Neural crest cell (in vitro differentiated cells): Measurements from ENCODE around the gene APOD. TPM values are rescaled to one million over a fixed set of nuclear protein-coding genes. Genes with fewer than 3 reads are reported as not detected.

ENCODE experiments used
- DNase-seq: peaks from one replicate; pipeline ENCODE4 v3.0.0; 2021; ENCODE audit warnings: low read depth, mixed read lengths, low spot score
- H3K27ac Mint-ChIP-seq: one replicate; pipeline ENCODE4 v1.8.0; 2021; ENCODE audit warnings: mild to moderate bottlenecking, mixed read lengths; ENCODE audit not compliant: unreplicated experiment
- H3K27me3 Mint-ChIP-seq: 2 replicates; pipeline ENCODE4 v1.8.0; 2021; ENCODE audit warnings: low read depth, mild to moderate bottlenecking, mixed read lengths
- H3K36me3 Mint-ChIP-seq: 2 replicates; pipeline ENCODE4 v1.8.0; 2021; ENCODE audit warnings: low read depth, mild to moderate bottlenecking, mixed read lengths
- H3K4me1 Mint-ChIP-seq: 2 replicates; pipeline ENCODE4 v1.8.0; 2021; ENCODE audit warnings: mixed read lengths
- H3K4me3 Mint-ChIP-seq: one replicate; pipeline ENCODE4 v1.8.0; 2021; ENCODE audit warnings: mild to moderate bottlenecking, mixed read lengths
- H3K9me3 Mint-ChIP-seq: 2 replicates; pipeline ENCODE4 v1.8.0; 2021; ENCODE audit warnings: mixed read lengths
- CTCF ChIP-seq: fragments of 200-600 bp; sonication (generic); conservative IDR thresholded peaks from 2 replicates; pipeline ENCODE4 v1.5.0; 2021; ENCODE audit warnings: antibody characterized with exemption, mild to moderate bottlenecking
- total RNA-seq: library from RNA; stranded (reverse); gene quantifications from 2 replicates; pipeline ENCODE4 v1.2.1, GENCODE V29; 2021

Gene APOD
- total RNA-seq, 1 donor from 2014 or later: 1.7 TPM

- peaks cover 11% of the 10 kb centered on the region for H3K4me1 Mint-ChIP-seq
- TF ChIP-seq CTCF: no peak
- no peaks in the 10 kb centered on the region for H3K36me3 Mint-ChIP-seq
- DNase-seq: no peak
- H3K27ac Mint-ChIP-seq: peak overlapping the region; percentile 14
- no peak overlapping the region for H3K4me3 Mint-ChIP-seq
- H3K27me3 Mint-ChIP-seq: no peaks in the 10 kb centered on the region
- H3K9me3 Mint-ChIP-seq: peaks cover 2% of the 10 kb centered on the region
These were observed 12.8 kb downstream of the APOD start for GRCh38 chr3:195570912-195571311.

DNA sequence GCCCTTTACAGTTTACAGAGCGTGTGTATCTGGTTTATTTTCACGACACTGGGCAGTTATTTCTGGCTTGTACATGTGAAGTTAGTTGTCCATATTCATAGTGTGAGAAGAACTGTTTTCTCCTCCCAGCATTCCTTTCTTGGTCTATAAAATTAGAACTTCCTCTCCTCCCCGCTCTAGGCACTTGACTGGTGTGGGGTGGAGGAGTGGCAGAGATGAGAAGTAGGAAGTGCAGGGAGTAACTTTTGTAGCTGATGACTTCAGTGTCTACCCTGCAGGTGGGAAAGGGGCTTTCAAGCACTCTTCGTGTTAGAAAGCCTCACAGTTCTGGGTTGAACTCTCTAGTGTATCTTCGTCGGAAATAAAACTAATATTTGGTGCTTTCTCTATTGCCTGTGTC lies 13.4 kb downstream of the APOD start:
- H3K27me3 Mint-ChIP-seq: no peaks in the 10 kb centered on the region
- H3K36me3 Mint-ChIP-seq: no peaks in the 10 kb centered on the region
- H3K4me1 Mint-ChIP-seq: peaks cover 11% of the 10 kb centered on the region
- H3K9me3 Mint-ChIP-seq: peaks cover 2% of the 10 kb centered on the region
- DNase-seq: no peak
- no peak for TF ChIP-seq CTCF
- H3K4me3 Mint-ChIP-seq: no peak overlapping the region
- H3K27ac Mint-ChIP-seq: no peak overlapping the region

- Mint-ChIP-seq H3K4me1 (peaks cover 5% of the 10 kb centered on the region), H3K4me3 (no peak overlapping the region), H3K27me3 (no peaks in the 10 kb centered on the region), H3K27ac (no peak overlapping the region), H3K36me3 (no peaks in the 10 kb centered on the region), H3K9me3 (no peaks in the 10 kb centered on the region)
- DNase-seq: no peak
- TF ChIP-seq CTCF: no peak
These were observed 15.1 kb downstream of the APOD start for GRCh38 chr3:195568630-195569029.

DNA sequence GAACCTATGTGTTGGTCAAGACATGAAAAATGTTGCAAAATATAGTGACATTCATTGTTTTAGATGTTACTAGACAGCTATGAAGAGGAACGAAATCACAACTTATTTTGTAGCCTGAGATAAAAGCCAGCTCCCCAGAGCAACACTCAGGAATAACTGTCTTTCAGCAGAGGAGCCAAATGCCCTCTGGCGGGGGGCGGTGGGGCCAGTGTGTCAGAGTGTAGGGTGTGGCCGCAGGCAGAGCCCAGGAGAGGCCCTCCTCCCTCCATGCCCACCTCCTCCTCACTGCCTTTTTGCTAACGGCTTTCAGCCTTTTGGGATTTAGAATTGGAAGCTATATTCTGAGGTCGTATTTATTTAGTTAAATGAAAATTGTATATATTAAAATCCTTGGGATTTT lies 16.9 kb downstream of the APOD start:
- Mint-ChIP-seq H3K27me3 (no peaks in the 10 kb centered on the region), H3K36me3 (no peaks in the 10 kb centered on the region), H3K4me3 (no peak overlapping the region), H3K4me1 (peaks cover 4% of the 10 kb centered on the region), H3K9me3 (no peaks in the 10 kb centered on the region), H3K27ac (no peak overlapping the region)
- TF ChIP-seq CTCF: no peak
- DNase-seq: no peak

DNA sequence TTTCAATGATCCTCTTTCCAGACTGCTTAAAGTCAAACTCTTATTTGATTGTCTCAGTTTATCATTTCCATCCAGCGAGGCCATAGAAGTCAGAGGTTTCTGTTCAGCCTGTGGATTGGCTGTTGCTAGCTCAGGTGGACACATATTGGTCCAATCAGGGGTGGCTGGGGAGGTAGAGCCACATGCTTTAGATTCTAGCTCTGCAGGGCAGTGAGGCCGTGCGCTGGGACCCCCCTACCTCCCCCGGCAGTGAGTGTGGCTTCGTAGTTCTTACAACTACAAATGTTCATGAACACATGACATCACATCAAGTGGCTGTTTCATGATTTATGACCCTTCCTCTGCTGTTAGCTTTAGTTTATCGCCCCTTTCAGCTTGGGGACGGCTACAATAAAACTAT lies 18.0 kb downstream of the APOD start:
- Mint-ChIP-seq H3K36me3 (no peaks in the 10 kb centered on the region), H3K27ac (no peak overlapping the region), H3K27me3 (no peaks in the 10 kb centered on the region), H3K4me3 (no peak overlapping the region), H3K9me3 (no peaks in the 10 kb centered on the region), H3K4me1 (peaks cover 4% of the 10 kb centered on the region)
- no peak for DNase-seq
- no peak for TF ChIP-seq CTCF

DNA sequence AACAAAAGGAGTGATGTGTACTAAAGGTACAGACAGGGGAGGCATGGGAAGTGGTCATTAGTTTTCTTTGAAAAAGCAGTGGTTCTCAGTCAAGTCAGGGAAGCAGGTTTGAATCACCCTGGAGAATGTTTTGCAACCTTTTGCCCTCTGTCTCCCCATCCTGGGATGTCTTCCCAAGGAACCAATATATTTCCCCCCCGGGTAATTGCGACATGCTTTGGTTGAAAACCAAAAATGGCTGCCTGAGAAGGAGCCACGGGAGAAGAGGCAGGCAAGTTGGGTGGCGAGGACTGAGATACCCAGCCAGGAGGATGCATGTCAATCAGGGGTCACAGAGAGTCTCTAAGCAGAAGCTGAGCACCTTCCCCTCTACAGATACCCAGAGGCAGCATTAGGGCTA lies 20.4 kb downstream of the APOD start:
- Mint-ChIP-seq H3K9me3 (no peaks in the 10 kb centered on the region), H3K4me3 (no peak overlapping the region), H3K27ac (no peak overlapping the region), H3K27me3 (peaks cover 3% of the 10 kb centered on the region), H3K4me1 (peaks cover 4% of the 10 kb centered on the region), H3K36me3 (no peaks in the 10 kb centered on the region)
- no peak for DNase-seq
- TF ChIP-seq CTCF: no peak
